GM18507 (cell line): ENCODE data around the gene SIN3A.
"Not testable (repeated sequence)": the region's sequence is repeated elsewhere in the genome, so short reads cannot be mapped to it uniquely, and the experiment has no call there.

Experiments
- DNase-seq: peaks from one replicate; pipeline ENCODE4 v3.0.0; 2011; ENCODE audit warnings: low read depth; ENCODE audit not compliant: insufficient read length; ENCODE audit errors: extremely low spot score
- FAIRE-seq: peaks from 2 replicates; lab custom pipeline; 2011; peaks lifted over from hg19 to GRCh38; lab: Jason Lieb, UNC

Gene SIN3A

GRCh38 chr15:75343953-75344352 lies 107.5 kb downstream of the SIN3A start:
- not testable (repeated sequence) for DNase-seq, FAIRE-seq

- no peak for FAIRE-seq
- no peak for DNase-seq
Measured at GRCh38 chr15:75342221-75342620, 109.3 kb downstream of the SIN3A start.

- FAIRE-seq, result no peak
- no peak for DNase-seq
Measured at GRCh38 chr15:75339531-75340240, 111.8 kb downstream of the SIN3A start.

GRCh38 chr15:75338661-75339240 lies 112.7 kb downstream of the SIN3A start:
- FAIRE-seq (no peak), DNase-seq (no peak)

- DNase-seq (no peak), FAIRE-seq (peak; percentile 84)
Measured at GRCh38 chr15:75335705-75336355, 115.7 kb downstream of the SIN3A start, which contains the start of gene COMMD4. COMMD4 (plus strand) TSS chr15:75336063; CDS start chr15:75336090, 27 bp downstream.

- peak; percentile 5 for FAIRE-seq
- no peak for DNase-seq
Measured at GRCh38 chr15:75335313-75335704, 116.2 kb downstream of the SIN3A start.

GRCh38 chr15:75333654-75334419 lies 117.7 kb downstream of the SIN3A start:
- DNase-seq, result not testable (repeated sequence)

GRCh38 chr15:75332093-75332492 lies 119.4 kb downstream of the SIN3A start:
- not testable (repeated sequence) for FAIRE-seq, DNase-seq

More at GRCh38 chr15:75333654-75334419, 117.7 kb downstream of the SIN3A start:
- FAIRE-seq, result not testable (repeated sequence)

- no peak for FAIRE-seq
- no peak for DNase-seq
Measured at GRCh38 chr15:75329571-75329970, 121.9 kb downstream of the SIN3A start.

GRCh38 chr15:75328493-75329314 lies 122.8 kb downstream of the SIN3A start:
- DNase-seq (no peak), FAIRE-seq (no peak)

GRCh38 chr15:75327491-75327890 lies 124.0 kb downstream of the SIN3A start:
- no peak for FAIRE-seq
- no peak for DNase-seq

- no peak for DNase-seq
- no peak for FAIRE-seq
Measured at GRCh38 chr15:75327005-75327404, 124.5 kb downstream of the SIN3A start.

- FAIRE-seq (no peak), DNase-seq (no peak)
Measured at GRCh38 chr15:75325922-75326321, 125.6 kb downstream of the SIN3A start.

- FAIRE-seq, result no peak
- DNase-seq, result no peak
Measured at GRCh38 chr15:75321711-75322110, 129.8 kb downstream of the SIN3A start.
